Upper lobe of left lung (tissue), 6 donors: ENCODE data around the gene ABLIM2. TPM values are rescaled to one million over a fixed set of nuclear protein-coding genes. Genes with fewer than 3 reads are reported as not detected.
A peak's percentile ranks its signal among the peaks of the same experiment; 100 is the strongest.

Source experiments
- ATAC-seq, 2 donors: fragments of 200-7000 bp; cut with Tn5 transposase; one replicate each; pipeline ENCODE4 v1.9.1; 2022; ENCODE audit warnings: mild to moderate bottlenecking in 2 of 2, moderate library complexity in 2 of 2; ENCODE audit not compliant: low FRiP score in 2 of 2
- DNase-seq, 2 donors: peaks; one replicate each; pipeline ENCODE4 v3.0.0-alpha.2; 2019 to 2020
- H3K27ac ChIP-seq, 4 donors: fragments of 200-600 bp; sonication (generic); one replicate each; pipeline ENCODE4 v1.5.1; 2016 to 2019
- H3K27me3 ChIP-seq, 4 donors: fragments of 200-600 bp; sonication (generic); one replicate each; pipeline ENCODE4 v1.5.1; 2017 to 2019
- H3K36me3 ChIP-seq, 4 donors: fragments of 200-600 bp; sonication (generic); one replicate each; pipeline ENCODE4 v1.5.1; 2016 to 2019
- H3K4me1 ChIP-seq, 4 donors: fragments of 200-600 bp; sonication (generic); one replicate each; pipeline ENCODE4 v1.5.1; 2018 to 2019
- H3K4me3 ChIP-seq, 4 donors: fragments of 200-600 bp; sonication (generic); one replicate each; pipeline ENCODE4 v1.5.1; 2017 to 2019; ENCODE audit warnings: mild to moderate bottlenecking in 2 of 4, moderate library complexity in 1 of 4
- H3K9me3 ChIP-seq, 4 donors: fragments of 200-600 bp; sonication (generic); one replicate each; pipeline ENCODE4 v1.5.1; 2018 to 2019
- CTCF ChIP-seq, 6 experiments: fragments of 450-650 bp in 4 of 6; fragments of 200-600 bp in 2 of 6; sonication (generic) in 2 of 6; IDR thresholded peaks; one replicate each; pipeline ENCODE4 v1.5.1; 2016 to 2019; ENCODE audit warnings: antibody characterized with exemption in 6 of 6
- EP300 ChIP-seq, 4 donors: sonication (generic); formaldehyde crosslinking; IDR thresholded peaks; one replicate each; pipeline ENCODE4 v1.5.1; 2017; ENCODE audit warnings: antibody characterized with exemption in 4 of 4, control low read depth in 2 of 4
- POLR2A ChIP-seq, 4 donors: fragments of 450-650 bp; IDR thresholded peaks; one replicate each; pipeline ENCODE4 v1.5.1; 2016 to 2017; ENCODE audit warnings: antibody characterized with exemption in 4 of 4, mild to moderate bottlenecking in 2 of 4
- POLR2AphosphoS5 ChIP-seq, 2 donors: sonication (generic); formaldehyde crosslinking; IDR thresholded peaks; one replicate each; pipeline ENCODE4 v1.5.1; 2017; ENCODE audit warnings: antibody characterized with exemption in 2 of 2
- WGBS, 2 donors: methylation state at CpG; one replicate each; pipeline ENCODE4 v1.1.5; 2017 to 2018; 5-methylcytosine and 5-hydroxymethylcytosine counted together
- total RNA-seq, 6 donors: library from RNA; depleted of rRNA in 4 of 6; stranded (reverse); fragments of >200 nt in 4 of 6; gene quantifications; one replicate each; pipeline versions ENCODE4 v1.1.0 to v1.2.1, GENCODE V29; 2016 to 2021
- donor health status: DM: no; HTN: no; CAD: no; lungs with moderate emphysema.
- donor health status: DM: no; HTN: yes; CAD: no; lungs with severe emphysema.

ABLIM2 gene
- total RNA-seq, 6 donors from 2014 or later: 3.6 to 36.9 (median 8.1) TPM

GRCh38 chr4:8204576-8205227 is 46.1 kb upstream of the ABLIM2 start:
- no peaks in the 10 kb centered on the region for H3K9me3 ChIP-seq
- no peaks in the 10 kb centered on the region for H3K27me3 ChIP-seq
- TF ChIP-seq POLR2AphosphoS5 (IDR thresholded peaks at IDR 0.05) (no peak), EP300 (IDR thresholded peaks at IDR 0.05) (no peak), POLR2A (IDR thresholded peaks at IDR 0.05) (no peak), CTCF (IDR thresholded peaks at IDR 0.05) (no peak)
- DNase-seq: peak in 1 of 2 donors; percentile 66
- no peak overlapping the region for H3K4me3 ChIP-seq
- no peak for ATAC-seq
- no peak overlapping the region for H3K27ac ChIP-seq
- H3K4me1 ChIP-seq: peaks cover 19 to 55% (median 38%) of the 10 kb centered on the region in 4 donors
- 91 to 93% methylated on average over 19 to 29 of the region's 31 CpGs for WGBS, 2 donors
- peaks cover 0 to 35% (median 20%) of the 10 kb centered on the region in 4 donors for H3K36me3 ChIP-seq

GRCh38 chr4:8203817-8204216 is 45.2 kb upstream of the ABLIM2 start:
- Histone ChIP-seq H3K9me3 (no peaks in the 10 kb centered on the region), H3K4me1 (peaks cover 26 to 63% (median 45%) of the 10 kb centered on the region in 4 donors), H3K4me3 (no peak overlapping the region), H3K27ac (no peak overlapping the region), H3K36me3 (peaks cover 0 to 27% (median 14%) of the 10 kb centered on the region in 4 donors), H3K27me3 (no peaks in the 10 kb centered on the region)
- peak in 1 of 2 donors; percentile 54 for DNase-seq
- no peak for ATAC-seq
- WGBS, 2 donors: 90 to 100% methylated on average over 2 to 10 of the region's 10 CpGs
- TF ChIP-seq EP300 (IDR thresholded peaks at IDR 0.05): no peak
- TF ChIP-seq POLR2AphosphoS5 (IDR thresholded peaks at IDR 0.05): no peak
- TF ChIP-seq CTCF (IDR thresholded peaks at IDR 0.05): no peak
- TF ChIP-seq POLR2A (IDR thresholded peaks at IDR 0.05): no peak

GRCh38 chr4:8203052-8203401 is 44.4 kb upstream of the ABLIM2 start:
- ATAC-seq: no peak
- peak in 1 of 2 donors; percentile 36 for DNase-seq

GRCh38 chr4:8202108-8203051 is 43.8 kb upstream of the ABLIM2 start:
- peak overlapping the region in 3 of 4 donors; percentile 1 to 67 (median 53) for H3K4me3 ChIP-seq
- H3K4me1 ChIP-seq: peaks cover 36 to 77% (median 57%) of the 10 kb centered on the region in 4 donors
- H3K27me3 ChIP-seq: no peaks in the 10 kb centered on the region
- peaks cover 0 to 19% (median 11%) of the 10 kb centered on the region in 4 donors for H3K36me3 ChIP-seq
- peak overlapping the region in 1 of 4 donors; percentile 88 for H3K27ac ChIP-seq
- H3K9me3 ChIP-seq: no peaks in the 10 kb centered on the region
- 81 to 85% methylated on average over 12 to 19 of the region's 21 CpGs for WGBS, 2 donors
- DNase-seq (peak in 1 of 2 donors; percentile 66), ATAC-seq (no peak)
- TF ChIP-seq CTCF (IDR thresholded peaks at IDR 0.05): no peak
- no peak for TF ChIP-seq POLR2A (IDR thresholded peaks at IDR 0.05)
- TF ChIP-seq EP300 (IDR thresholded peaks at IDR 0.05): no peak
- TF ChIP-seq POLR2AphosphoS5 (IDR thresholded peaks at IDR 0.05): no peak

More at GRCh38 chr4:8203052-8203401, 44.4 kb upstream of the ABLIM2 start:
- TF ChIP-seq CTCF (IDR thresholded peaks at IDR 0.05) (no peak), EP300 (IDR thresholded peaks at IDR 0.05) (no peak), POLR2AphosphoS5 (IDR thresholded peaks at IDR 0.05) (no peak), POLR2A (IDR thresholded peaks at IDR 0.05) (no peak)
- peaks cover 33 to 71% (median 53%) of the 10 kb centered on the region in 4 donors for H3K4me1 ChIP-seq
- no peak overlapping the region for H3K27ac ChIP-seq
- H3K4me3 ChIP-seq: no peak overlapping the region
- no peaks in the 10 kb centered on the region for H3K9me3 ChIP-seq
- H3K36me3 ChIP-seq: peaks cover 0 to 25% (median 12%) of the 10 kb centered on the region in 4 donors
- H3K27me3 ChIP-seq: no peaks in the 10 kb centered on the region
- WGBS, 2 donors: 54 to 91% methylated on average over 3 to 6 of the region's 7 CpGs
